Fibroblast of skin of right quadriceps (primary cell): ENCODE data around the gene MRTO4.
A peak's percentile ranks its signal among the peaks of the same experiment; 100 is the strongest.
"Not testable (repeated sequence)": the region's sequence is repeated elsewhere in the genome, so short reads cannot be mapped to it uniquely, and the experiment has no call there.

Experiments used
- DNase-seq: peaks from one replicate; pipeline ENCODE4 v3.0.0-alpha.2; 2013

Gene MRTO4

DNA sequence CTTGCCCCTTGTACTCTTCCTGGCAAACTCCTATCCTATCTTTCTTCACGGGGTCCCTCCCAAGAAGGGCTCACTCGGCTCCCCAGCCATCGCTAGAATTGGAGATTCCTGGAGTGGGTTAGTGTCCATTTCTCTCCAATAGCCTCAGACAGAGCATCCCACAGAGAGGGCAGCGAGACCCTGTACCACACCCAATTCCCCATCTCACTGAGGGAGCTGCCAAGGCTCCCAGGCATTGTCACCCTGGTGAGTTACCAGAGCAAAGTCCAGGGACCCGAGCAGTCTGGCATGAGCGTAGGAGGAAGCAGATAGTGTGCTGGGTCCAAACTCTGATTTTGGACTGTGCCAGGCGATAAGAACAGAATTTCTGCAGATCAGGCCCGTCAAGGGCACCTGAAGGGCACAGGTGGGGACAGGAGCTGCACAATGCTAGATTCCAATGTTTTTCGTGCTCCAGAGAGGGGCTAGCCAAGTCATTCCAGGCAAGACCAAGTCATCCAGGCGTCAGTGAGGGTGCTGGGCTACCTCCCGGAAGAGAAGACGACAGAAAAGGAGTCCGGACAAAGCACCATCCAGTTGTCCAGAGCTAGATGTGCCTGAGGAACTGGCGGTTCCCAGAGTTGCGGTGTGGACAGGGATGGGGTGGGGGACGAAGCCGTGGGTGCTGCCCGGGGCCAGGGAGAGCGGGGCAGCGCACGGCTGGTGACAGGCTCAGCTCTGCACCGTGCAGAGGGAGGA is 21.7 kb downstream of the MRTO4 start:
- no peak for DNase-seq

DNA sequence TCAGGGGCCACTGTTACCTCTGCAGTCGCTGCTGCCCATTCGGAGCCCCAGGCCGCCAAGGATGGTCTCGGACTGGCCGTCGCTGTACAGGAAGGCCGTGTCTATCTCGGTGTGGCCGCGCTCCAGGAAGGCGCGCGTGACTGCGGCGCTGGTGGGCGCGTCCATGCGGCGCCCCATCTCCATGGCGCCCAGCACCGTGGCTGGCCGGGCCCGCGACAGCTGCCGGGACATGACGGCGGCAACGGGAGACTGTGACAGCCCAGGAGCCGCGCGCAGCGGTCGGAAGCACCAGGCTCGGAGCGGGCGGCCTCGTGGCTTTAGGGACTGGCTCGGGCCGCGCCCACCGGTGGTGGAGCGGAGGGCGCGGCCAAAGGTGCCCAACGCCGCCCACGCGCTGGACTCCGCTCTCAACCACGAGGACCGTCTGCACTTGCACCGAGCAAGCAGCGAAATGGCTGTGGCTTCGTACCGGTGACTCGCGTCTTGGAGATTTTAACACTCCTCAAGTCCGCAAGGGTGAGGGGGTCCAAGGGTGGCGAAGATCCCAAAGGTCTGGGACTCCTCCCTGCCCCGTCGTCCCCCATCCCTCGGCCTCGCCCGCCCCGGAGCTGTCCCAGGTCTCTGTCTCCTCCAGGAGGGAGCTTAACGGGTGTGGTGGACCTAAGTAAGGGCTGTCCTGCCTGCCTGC is 22.4 kb downstream of the MRTO4 start:
- DNase-seq = not testable (repeated sequence)

DNA sequence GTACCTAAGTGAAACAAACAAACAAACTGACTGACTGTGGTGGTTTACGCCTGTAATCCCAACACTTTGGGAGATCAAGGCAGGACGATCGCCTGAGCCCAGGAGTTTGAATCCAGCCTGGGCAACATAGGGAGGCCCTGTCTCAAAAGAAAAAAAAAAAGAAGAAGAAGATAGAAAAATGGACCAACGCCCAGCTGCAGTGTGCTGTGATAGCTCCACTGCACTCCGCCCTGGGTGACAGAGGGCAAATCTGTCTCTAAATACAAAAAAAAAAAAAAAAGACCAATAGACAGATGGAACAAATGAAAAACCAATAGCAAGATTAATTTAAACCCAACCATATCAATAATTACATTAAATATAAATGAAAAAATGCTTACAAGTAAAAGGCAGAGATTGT is 23.0 kb downstream of the MRTO4 start:
- no peak for DNase-seq

DNA sequence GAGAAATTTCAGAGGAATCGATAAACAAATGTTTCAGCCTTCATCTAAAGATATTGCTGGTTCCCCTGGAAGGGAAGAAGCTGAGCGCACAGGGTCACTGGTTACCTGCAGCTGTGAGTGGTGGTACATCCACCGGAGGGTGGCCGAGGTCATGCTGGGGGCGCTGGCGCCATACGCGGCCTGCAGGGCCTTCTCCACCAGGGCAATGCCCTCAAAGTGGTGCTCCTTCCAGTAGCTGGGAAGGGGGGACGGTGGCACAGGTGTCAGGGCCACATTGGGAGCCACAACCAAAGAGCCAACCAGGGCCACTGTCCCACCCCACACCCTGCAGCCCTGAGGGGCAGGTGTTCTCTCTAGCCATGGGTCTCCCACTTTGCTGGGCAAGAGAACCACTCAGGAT is 32.3 kb downstream of the MRTO4 start:
- no peak for DNase-seq

DNA sequence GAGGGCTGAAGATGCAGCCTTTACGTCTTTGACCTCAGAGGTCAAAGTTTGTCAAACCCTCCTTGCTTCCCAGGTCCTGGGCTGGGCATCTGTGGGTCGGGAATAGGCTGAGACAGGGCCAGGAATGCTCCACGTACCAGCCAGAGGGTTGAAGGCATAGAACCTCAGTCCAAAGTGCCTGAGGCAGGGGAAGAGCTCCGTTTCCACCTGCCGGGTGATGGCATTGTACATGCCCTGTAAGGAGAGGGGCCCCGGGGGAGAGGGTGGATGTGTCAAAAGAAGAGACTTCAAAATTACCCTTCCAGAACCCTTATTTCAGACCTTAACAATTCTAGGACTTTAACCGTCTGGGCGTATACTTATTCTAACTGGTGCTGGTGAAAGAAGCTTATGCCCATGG is 33.3 kb downstream of the MRTO4 start:
- no peak for DNase-seq

DNA sequence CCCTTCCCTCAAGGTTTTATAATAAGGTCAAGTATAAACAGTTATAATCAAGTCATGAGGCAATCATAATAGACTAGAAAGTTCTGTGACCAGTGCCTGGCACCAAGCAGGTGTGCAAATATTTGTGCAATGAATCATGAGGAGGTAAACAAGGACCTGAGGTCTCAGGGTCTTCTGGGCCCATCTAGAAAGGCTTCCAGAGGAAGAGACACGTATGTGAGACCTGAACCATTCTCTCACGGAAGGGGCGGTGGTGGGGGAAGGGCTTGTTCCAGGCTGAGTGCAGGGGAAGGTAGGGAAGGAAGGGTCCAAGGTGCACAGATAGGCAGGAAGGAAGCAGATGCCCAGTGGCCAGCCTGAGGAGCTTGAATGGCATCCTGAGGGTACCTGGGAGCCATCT is 33.8 kb downstream of the MRTO4 start:
- not testable (repeated sequence) for DNase-seq

DNA sequence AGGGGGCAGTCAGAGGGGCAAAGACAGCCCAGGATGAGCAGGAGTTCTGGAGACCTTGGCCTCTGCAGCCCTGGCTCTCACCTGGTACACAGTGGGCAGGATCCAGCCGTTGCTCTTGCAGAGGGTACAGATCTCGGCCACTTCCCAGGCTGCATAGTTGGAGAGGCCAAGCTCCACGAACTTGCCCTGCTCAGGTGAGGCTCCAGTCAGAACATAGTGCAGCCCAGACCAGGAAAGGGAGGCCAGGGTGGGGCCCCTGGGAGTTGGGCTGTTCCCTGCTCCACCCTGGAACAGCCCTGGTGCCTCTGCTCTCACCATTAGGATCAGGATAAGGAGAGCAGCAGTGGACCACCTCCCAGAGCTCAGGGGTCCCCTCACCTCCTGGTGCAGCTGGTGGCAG is 34.2 kb downstream of the MRTO4 start:
- not testable (repeated sequence) for DNase-seq

DNA sequence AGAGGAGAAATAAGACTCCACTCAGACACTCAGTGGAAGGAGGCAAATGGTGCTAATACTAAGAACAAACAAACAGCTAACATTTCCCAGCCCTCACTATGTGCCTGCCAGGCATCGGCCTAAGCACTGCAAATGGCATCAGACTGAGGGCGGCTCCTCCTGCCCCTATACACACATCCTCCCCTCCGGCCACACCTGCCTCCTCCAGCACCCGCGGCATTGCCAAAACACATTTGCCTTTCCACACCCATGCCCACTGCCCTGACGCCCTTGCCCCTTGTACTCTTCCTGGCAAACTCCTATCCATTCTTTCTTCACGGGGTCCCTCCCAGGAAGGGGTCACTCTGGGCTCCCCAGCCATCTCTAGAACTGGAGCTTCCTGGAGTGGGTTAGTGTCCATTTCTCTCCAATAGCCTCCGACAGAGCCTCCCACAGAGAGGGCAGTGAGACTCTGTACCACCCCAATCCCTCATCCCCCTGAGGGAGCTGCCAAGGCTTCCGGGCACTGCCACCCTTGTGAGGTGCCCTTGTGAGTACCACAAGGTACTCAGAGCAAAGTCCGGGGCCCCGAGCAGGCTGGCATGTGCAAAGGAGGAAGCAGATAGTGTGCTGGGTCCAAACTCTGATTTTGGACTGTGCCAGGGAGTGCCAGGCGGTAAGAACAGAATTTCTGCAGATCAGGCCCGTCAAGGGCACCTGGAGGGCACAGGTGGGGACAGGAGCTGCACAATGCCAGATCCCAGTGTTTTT is 36.0 kb downstream of the MRTO4 start:
- no peak for DNase-seq

DNA sequence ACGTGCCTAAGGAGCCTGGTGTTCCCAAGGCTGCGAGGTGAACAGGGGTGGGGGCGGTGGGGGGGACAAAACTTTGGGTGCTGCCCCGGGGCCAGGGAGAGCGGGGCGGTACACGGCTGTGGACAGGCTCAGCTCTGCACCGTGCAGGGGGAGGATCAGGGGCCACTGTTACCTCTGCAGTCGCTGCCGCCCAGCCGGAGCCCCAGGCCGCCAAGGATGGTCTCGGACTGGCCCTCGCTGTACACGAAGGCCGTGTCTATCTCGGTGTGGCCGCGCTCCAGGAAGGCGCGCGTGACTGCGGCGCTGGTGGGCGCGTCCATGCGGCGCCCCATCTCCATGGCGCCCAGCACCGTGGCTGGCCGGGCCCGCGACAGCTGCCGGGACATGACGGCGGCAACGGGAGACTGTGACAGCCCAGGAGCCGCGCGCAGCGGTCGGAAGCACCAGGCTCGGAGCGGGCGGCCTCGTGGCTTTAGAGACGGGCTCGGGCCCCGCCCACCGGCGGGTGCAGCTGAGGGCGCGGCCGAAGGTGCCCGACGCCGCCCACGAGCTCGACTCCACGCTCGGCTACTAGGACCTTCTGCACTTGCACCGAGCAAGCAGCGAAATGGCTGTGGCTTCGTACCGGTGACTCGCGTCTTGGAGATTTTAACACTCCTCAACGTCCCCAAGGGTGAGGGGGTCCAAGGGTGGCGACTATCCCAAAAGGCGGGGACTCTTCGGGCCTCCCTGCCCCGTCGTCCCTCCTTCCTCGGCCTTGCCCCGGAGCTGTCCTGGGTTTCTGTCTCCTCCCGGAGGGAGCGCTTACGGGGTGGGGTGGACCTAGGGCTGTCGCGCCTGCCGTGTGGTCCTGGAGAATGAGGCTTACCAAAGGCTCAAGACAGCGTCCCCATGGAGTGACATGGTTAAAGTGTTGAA is 37.0 kb downstream of the MRTO4 start, which contains the start of gene AKR7A3:
AKR7A3 (minus strand) TSS at position 447 of the 918 bp plus-strand sequence; CDS start at position 386, 61 bp downstream.
- not testable (repeated sequence) for DNase-seq

DNA sequence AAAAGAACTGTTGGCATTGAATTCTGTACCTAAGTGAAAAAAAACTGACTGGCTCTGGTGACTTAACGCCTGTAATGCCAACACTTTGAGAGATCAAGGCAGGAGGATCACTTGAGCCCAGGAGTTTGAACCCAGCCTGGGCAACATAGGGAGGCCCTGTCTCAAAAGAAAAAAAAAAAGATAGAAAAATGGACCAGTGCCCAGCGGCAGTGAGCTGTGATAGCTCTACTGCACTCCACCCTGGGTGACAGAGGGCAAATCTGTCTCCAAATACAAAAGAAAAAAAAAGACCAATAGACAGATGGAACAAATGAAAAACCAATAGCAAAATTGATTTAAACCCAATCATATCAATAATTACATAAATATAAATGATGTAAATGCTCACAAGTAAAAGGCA is 37.6 kb downstream of the MRTO4 start:
- no peak for DNase-seq

DNA sequence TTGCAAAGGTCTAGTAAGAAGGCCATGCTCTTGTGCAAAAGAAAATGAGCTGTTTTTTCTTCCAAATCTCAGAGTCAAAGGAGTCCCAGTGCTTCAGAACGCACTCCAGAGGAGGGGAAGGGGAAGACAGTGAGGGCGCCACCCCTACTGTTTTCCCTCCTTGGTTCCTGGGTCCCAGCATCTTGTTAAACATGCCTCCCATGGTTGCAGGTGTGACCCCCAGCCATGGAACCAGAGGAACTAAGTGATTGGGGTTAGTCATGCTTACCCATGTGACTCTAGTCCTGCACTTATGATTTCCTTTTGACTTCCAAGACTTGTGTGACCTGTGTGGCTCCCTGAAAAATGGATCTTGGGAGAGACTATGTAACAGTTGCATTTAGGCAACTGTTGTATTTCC is 43.0 kb downstream of the MRTO4 start:
- DNase-seq = no peak

DNA sequence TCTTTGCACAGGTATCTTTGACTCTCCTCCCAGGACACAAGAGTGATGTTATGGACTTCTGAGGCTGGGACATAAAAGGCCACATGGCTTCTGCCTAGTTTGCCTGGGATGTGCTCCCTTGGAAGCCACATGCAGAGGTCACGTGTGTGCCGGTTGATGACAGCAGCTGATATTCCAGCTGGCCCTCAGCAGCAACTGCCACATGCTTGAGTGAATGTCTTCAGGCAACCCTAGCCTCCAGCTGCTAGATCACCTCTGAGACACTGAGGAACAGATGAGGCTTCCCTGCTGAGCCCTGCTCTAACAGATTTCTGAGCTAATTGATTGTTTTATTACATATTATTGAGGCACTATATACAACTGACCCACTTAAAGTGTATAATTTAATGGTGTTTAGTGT is 48.6 kb downstream of the MRTO4 start:
- DNase-seq = no peak

DNA sequence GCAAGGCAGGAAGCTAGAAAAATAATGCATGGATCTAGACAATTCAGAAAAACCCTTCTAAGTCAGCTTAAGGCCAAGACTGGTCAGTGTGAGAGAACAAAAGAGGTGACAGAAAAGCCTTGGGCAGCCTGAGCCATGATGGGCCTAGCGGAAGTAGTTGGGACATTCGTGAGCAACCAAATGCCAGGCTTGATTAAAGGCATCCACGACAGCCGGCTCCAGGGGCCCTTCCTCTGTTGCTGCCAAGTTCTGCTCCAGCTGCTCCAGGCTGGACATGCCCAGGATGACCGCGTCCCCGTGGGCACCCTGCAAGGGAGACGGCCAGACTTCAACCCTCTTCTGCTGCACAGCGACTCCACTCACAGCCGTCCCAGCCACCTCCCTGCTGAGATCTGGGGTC is 52.5 kb downstream of the MRTO4 start:
- not testable (repeated sequence) for DNase-seq

DNA sequence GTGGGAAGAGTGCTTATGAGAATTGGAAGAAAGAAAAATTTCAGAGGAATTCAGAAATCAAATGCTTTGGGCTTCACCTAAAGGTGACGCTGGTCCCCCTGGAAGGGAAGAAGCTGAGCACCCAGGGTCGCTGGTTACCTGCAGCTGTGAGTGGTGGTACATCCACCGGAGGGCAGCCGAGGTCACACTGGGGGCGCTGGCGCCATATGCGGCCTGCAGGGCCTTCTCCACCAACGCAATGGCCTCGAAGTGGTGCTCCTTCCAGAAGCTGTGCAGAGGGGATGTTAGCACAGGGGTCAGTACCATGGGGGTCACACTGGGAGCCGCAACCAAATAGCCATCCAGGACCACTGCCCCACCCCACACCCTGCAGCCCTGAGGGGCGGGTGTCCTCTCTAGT is 54.3 kb downstream of the MRTO4 start:
- no peak for DNase-seq

DNA sequence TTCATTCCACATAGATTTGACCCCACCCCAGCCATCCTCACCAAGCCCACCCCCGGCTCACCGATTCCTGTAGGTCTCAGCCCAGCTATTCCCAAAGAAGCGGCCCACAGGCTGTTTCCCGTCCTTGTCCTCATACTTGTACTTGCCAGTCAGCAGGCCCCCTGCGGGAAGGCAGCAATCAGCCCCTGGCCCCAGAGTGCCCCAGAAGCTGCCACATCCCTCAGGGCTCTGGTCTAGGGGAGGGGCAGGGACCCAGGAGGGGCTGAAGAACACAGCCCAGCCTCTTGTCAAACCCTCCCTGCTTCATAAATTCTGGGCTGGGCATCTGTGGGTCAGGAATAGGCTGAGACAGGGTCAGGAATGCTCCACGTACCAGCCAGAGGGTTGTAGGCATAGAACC is 55.3 kb downstream of the MRTO4 start:
- DNase-seq = no peak

DNA sequence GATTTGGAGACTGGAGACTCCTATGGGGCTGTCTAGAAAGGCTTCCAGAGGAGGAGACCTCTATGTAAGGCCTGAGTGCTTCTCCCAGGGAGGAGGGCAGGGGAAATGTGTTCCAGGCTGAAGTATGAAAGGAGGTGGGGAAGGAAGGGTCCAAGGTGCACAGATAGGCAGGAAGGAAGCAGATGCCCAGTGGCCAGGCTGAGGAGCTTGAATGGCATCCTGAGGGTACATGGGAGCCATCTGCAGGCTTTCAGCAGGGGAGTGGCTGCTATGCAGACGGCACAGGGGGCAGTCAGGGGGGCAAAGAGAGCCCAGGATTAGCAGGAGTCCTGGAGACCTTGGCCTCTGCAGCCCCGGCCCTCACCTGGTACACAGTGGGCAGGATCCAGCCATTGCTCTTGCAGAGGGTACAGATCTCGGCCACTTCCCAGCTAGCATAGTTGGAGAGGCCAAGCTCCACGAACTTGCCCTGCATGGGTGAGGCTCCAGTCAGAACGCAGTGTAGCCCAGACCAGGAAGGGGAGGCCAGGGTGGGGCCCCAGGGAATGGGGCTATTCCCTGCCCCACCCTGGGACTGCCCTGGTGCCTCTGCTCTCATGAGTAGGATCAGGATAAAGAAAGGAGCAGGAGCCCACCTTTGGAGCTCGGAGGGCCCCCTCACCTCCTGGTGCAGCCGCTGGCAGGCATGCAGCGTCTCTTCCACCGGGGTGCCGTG is 56.3 kb downstream of the MRTO4 start:
- no peak for DNase-seq

DNA sequence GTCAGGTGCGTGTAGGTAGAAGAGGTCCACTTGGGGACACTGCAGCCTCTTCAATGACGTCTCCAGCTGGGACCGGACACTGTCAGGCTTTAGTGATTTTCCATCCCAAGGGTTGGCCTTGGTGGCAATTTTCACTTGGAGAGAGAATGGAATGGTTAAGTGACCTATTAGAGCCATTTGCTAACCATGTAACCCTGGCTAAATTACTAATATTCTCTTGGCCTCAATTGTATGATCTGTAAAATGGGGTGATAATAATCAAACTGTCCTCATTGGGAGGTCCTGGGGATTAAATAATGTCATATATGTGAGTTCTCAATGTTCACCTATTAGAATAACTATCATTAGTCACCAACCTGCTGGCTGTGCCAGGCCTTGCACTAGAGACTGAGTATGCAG is 56.9 kb downstream of the MRTO4 start:
- no peak for DNase-seq

DNA sequence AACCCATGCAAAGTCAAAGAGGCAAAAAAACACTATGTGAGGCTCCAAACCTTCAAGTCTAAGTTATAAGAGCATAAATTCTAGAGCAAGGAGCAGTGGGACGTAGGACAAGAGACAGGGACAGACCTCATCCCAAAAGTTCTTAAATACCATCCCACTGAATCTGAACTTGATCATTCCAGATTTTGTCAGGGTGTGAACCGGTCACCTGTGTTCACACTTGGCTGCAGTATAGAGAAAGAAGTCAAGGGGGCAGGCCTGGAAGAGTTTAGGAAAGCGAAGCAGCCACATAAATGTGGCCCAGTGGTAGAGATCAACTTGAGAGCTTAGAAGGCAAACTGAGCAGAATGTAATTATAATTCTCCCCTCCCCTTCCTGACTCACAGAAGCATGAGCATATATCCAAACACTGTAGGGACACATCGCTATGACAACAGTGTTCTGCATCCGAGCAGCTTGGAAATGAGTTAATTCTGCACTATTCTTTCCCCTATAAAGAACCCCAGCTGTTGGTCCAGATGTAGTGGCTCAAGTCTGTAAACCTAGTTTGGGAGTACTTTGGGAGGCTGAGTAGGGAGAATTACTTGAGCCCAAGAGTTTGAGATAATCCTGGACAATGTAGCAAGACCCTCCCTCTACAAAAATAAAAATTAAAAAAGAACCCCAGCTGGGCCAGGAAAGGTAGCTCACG is 57.7 kb downstream of the MRTO4 start:
- DNase-seq = peak; percentile 72
